Measurements from ENCODE around the gene AP3B2.

AP3B2 gene

GRCh38 chr15:82739086-82739485, 29.4 kb upstream of the AP3B2 start:
- no peak for TF ChIP-seq CTCF (IDR thresholded peaks at IDR 0.05)

GRCh38 chr15:82737975-82738374, 28.3 kb upstream of the AP3B2 start:
- TF ChIP-seq CTCF (IDR thresholded peaks at IDR 0.05), result no peak

GRCh38 chr15:82731527-82731926, 21.9 kb upstream of the AP3B2 start:
- TF ChIP-seq CTCF (IDR thresholded peaks at IDR 0.05), result no peak

- no peak for TF ChIP-seq CTCF (IDR thresholded peaks at IDR 0.05)
These were observed 20.4 kb upstream of the AP3B2 start for GRCh38 chr15:82730022-82730530.

GRCh38 chr15:82726816-82727215, 17.1 kb upstream of the AP3B2 start:
- TF ChIP-seq CTCF (IDR thresholded peaks at IDR 0.05), result no peak

GRCh38 chr15:82715003-82715402, 5.3 kb upstream of the AP3B2 start:
- no peak for TF ChIP-seq CTCF (IDR thresholded peaks at IDR 0.05)

GRCh38 chr15:82714016-82714415, 4.3 kb upstream of the AP3B2 start:
- TF ChIP-seq CTCF (IDR thresholded peaks at IDR 0.05), result no peak

- no peak for TF ChIP-seq CTCF (IDR thresholded peaks at IDR 0.05)
These were observed 2.4 kb upstream of the AP3B2 start for GRCh38 chr15:82712036-82712435.
